GM21576 (cell line): ENCODE measurements around the gene RSPH9.
"Not testable (repeated sequence)": the region's sequence is repeated elsewhere in the genome, so short reads cannot be mapped to it uniquely, and the experiment has no call there.

Source experiments
- ATAC-seq: cut with Tn5 transposase; IDR thresholded peaks from one replicate; pipeline ENCODE4 v1.9.1; 2021; ENCODE audit warnings: mild to moderate bottlenecking, moderate library complexity; ENCODE audit not compliant: unreplicated experiment

The RSPH9 gene

GRCh38 chr6:43628393-43629103 is 16.3 kb upstream of the RSPH9 start:
- ATAC-seq, result no peak

GRCh38 chr6:43629104-43629504 is 15.7 kb upstream of the RSPH9 start, which contains the start of gene GTPBP2:
GTPBP2 (minus strand) TSS chr6:43629264; CDS start chr6:43629162, 102 bp downstream.
- peak; percentile 78 for ATAC-seq

GRCh38 chr6:43629505-43630300 is 15.1 kb upstream of the RSPH9 start:
- ATAC-seq, result peak; percentile 61

DNA sequence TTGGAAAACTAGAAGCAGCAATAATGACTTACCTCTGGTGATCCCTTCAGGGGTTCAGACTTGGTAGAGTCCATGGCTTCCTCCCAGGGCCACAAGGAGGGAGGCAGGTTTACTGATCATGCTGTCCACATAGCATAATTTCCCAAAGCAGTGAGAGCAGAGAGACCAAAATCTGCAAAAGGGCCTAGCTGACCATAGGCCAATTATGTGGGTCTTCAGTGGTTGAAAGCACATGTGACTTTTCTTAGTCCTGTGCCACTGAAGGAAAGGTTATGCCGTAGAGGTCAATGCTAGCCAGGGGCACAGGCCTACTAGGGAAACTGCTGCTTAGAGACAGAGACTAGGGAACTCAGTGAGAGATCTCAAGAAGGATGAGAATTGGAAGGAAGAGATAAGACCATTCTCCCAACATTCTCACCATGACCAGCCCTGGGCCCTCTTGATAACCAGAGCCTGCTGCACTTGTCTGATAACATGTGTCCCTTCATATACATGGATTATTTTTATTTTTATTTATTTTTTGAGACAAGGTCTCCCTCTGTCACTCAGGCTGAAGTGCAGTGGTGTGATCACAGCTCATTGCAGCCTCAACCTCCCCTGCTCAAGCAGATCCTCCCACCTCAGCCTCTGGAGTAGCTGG is 13.7 kb upstream of the RSPH9 start:
- ATAC-seq, result no peak

DNA sequence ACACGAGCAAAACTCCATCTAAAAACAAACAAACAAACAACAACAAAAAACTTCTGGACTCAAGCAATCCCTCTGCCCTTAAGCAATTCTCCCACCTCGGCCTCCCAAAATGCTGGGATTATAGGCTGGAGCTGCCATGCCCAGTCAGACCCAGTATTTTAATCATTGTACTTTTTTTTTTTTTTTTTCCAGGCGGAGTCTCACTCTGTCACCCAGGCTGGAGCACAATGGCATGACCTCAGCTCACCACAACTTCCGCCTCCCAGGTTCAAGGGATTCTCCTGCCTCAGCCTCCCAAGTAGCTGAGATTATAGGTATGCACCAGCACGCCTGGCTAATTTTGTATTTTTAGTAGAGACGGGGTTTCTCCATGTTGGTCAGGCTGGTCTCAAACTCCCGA is 11.8 kb upstream of the RSPH9 start:
- not testable (repeated sequence) for ATAC-seq

DNA sequence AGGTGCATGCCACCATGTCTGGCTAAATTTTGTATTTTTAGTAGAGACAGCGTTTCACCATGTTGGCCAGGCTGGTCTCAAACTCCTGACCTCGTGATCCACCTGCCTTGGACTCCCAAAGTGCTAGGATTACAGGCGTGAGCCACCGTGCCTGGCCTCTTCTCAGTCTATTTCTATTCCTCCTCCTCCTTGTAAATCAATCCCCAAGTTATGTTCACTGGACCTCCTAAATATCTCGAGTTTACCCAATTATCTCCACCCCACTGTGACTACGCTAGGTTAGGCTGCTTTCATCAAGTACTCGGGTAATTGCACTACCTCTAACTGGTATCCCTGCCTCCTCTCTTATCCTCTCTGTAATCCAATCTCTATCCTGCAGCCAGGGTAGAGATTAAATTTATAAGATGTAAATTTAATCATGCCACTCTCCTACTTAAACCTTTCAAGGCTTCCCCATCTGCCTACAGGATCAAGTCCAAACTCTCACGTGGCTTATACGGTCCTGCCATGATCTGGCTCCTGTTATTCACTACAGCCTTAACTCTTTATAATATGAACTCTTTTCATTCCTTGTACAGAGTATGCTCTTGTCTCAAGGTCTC is 10.0 kb upstream of the RSPH9 start:
- ATAC-seq, result no peak

GRCh38 chr6:43635387-43636307 is 9.2 kb upstream of the RSPH9 start, which contains the start of gene MAD2L1BP:
MAD2L1BP (plus strand) TSS chr6:43635840; CDS start chr6:43635876, 36 bp downstream.
- ATAC-seq, result peak; percentile 73

GRCh38 chr6:43636308-43636659 is 8.6 kb upstream of the RSPH9 start:
- ATAC-seq, result no peak

GRCh38 chr6:43639984-43640800 is 4.6 kb upstream of the RSPH9 start:
- ATAC-seq, result no peak

DNA sequence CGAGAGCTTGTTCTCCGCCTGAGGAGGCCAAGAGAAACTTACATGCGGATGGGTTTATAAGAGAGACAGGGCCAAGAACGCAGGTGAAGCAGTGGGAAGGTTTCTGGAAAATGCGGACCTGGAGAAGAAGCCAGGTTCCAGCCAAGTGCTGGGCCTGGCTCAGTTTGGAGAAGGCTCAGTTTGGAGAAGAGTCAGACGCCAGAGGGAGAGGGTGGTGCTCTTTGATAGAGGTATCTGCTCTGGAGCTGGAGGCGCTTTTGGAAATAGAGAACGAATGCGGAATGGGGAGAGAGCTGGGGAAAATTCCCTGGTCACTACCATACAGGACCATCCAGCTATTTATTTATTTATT is 753 bp downstream of the RSPH9 start:
- no peak for ATAC-seq

DNA sequence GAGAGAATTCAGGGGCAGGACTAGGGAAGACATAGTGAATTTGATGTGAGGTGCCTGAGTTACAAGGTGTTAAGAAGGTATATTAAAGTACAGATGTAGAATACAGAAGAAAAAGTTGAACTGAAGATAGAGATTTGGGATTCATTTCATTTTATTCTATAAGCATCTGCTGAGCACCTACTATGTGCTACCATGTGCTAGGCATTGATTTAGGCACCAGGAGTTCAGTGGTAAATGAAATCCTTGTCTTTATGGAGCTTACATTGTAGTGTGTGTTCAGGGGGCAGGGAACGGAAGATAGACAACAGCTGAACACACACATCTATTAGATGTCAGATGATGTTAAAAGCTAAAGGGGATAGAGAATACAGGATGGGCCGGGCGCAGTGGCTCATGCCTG is 2.8 kb downstream of the RSPH9 start:
- no peak for ATAC-seq

DNA sequence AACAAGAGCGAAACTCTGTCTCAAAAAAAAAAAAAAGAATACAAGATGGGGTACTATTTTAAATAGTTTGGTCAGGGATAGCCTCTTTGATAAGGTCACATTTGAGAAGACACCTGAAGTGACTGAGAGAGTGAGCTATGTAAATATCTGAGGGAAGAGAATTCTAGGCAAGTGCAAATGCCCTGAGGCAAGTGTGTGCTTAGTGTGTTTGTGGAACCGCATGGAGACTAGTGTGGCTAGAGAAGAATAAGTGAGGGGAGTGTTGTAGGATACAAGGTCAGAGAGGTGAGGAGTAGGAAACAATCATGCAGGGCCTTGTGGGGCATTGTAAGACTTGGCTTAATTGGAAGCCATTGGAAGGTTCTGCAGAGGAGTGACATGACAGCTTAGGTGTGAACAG is 3.4 kb downstream of the RSPH9 start:
- ATAC-seq, result no peak

DNA sequence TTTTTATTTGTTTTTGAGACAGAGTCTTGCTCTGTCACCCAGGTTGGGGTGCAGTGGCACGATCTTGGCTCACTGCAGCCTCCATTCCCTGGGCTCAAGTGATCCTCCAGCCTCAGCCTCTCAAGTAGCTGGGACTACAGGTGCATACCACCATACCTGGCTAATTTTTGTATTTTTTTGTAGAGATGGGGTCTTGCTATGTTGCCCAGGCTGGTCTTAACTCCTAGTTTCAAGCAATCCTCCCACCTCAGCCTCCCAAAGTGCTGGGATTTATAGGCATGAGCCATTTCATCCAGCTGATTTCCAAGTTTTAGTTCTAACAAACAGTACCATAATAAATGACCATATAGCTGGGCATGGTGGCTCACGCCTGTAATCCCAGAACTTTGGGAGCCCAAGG is 8.0 kb downstream of the RSPH9 start:
- not testable (repeated sequence) for ATAC-seq

GRCh38 chr6:43657221-43657802 is 12.5 kb downstream of the RSPH9 start:
- ATAC-seq, result no peak

DNA sequence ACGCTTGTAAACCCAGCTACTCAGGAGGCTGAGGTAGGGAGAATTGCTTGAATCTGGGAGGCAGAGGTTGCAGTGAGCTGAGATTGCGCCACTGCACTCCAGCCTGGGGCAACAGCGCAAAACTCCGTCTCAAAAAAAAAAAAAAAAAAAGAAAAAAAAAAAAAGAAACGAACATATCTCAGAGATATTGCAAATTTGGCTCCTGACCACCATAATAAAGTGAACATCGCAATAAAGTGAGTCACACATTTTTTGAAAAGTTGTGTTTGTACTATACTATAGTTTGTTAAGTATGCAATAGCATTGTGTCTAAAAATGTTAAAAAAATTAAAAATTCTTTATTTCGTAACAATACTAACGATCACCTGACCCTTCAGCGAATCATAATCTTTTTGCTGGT is 13.3 kb downstream of the RSPH9 start:
- no peak for ATAC-seq

GRCh38 chr6:43662948-43663347 is 18.1 kb downstream of the RSPH9 start:
- ATAC-seq, result not testable (repeated sequence)

DNA sequence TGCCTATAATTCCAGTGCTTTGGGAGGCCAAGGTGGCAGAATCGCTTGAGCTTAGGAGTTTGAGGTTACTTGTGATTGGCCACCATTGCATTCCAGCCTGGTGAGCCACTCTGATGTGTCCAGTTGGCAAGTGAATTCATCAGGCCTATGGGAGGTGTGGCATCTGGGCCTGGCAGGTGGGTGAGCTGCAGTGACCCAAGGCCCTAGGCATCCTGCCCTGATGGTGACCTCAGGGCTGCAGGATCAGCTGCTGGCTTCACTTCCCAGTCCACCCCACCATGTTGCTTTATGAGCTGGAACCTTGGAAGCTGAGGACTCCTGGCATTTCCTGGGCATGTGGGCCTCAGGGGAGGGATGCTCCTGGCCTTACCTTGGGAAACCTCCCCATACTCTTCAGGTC is 20.5 kb downstream of the RSPH9 start:
- no peak for ATAC-seq

DNA sequence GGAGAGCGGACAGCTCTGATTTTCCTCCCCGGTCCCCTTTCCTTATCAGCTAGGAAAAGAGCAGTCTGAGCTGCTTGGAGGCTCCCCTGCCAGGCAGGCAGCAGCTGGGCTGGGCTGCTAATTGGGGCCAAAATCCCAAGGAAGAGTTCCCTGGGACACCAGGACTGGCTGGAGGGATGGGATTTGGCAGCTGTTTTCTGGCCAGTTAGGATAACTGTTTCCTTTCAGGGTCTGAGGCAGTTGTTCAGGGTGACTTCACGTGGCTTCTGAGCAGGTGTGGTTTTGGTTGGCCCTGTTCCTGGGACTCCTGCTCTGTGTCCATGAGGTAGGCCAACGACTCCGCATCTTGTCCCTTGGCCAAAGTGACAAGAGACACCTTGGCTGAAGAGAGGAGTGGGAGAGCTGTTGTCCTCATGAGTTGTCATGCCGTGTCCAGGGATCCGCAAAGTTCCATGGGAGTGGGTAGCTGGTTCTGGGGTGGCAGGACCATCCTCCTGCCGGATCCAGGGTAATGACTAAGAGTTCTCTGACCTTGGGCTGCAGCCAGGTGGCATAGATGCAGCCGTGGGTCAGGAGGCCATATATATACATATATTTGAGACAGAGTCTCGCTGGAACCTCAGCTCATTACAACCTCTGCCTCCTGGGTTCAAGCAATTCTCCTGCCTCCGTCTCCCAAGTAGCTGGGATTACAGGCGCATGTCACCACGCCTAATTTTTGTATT is 21.5 kb downstream of the RSPH9 start:
- no peak for ATAC-seq
